ENCODE results near the gene RAB7B. TPM values are rescaled to one million over a fixed set of nuclear protein-coding genes. Genes with fewer than 3 reads are reported as not detected.

Gene RAB7B
- total RNA-seq, 3 donors from 2014 or later = 0.69 to 1.3 (median 0.76) TPM

DNA sequence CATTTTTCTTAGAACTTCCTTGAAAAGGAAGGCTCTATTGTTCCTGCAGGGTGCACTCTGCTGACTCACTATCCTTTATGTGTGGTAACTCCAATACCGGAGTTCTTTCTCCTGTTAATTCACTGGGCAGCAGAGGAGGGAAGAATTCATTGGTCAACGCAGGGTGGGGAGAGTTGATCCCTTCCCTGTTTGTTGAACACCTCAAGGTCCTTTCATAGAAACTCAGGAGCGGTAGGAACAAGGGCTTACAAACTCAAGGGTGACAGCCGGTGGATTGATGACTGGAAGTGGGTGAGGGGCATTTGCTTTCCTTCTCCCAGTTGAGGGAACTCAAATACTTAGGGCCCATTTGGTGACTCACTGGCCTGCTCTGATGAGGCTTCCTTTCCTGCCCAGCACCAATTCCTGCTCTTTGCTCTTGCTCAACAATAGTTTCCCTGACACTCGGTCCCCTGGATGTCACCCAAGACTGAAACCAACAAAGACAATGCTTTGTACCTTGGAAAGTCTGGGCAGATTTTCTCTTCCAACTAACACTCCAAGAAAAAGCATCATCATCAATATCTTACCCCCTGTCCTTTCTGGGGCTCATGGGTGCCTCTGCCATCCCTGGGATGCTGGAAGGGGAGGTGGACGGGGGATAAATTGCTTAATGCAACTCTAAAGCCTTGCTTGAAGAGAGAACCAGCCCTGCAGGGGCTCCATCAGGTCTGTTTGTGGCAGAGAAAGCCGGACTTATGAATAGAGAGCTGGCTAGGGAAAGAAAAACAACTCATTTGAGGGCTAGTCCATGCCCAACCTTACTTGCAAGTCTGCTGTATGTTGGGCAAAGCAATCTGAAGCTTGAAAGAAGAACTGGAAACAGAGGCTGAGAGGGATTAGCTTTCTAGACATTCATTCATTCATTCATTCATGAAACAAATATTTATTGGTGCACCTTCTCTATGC, 69.2 kb downstream of the RAB7B start:
- TF ChIP-seq, protein P1, sequence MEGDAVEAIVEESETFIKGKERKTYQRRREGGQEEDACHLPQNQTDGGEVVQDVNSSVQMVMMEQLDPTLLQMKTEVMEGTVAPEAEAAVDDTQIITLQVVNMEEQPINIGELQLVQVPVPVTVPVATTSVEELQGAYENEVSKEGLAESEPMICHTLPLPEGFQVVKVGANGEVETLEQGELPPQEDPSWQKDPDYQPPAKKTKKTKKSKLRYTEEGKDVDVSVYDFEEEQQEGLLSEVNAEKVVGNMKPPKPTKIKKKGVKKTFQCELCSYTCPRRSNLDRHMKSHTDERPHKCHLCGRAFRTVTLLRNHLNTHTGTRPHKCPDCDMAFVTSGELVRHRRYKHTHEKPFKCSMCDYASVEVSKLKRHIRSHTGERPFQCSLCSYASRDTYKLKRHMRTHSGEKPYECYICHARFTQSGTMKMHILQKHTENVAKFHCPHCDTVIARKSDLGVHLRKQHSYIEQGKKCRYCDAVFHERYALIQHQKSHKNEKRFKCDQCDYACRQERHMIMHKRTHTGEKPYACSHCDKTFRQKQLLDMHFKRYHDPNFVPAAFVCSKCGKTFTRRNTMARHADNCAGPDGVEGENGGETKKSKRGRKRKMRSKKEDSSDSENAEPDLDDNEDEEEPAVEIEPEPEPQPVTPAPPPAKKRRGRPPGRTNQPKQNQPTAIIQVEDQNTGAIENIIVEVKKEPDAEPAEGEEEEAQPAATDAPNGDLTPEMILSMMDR (IDR thresholded peaks at IDR 0.05) = no peak
- no peak for ATAC-seq
- no peak for DNase-seq

DNA sequence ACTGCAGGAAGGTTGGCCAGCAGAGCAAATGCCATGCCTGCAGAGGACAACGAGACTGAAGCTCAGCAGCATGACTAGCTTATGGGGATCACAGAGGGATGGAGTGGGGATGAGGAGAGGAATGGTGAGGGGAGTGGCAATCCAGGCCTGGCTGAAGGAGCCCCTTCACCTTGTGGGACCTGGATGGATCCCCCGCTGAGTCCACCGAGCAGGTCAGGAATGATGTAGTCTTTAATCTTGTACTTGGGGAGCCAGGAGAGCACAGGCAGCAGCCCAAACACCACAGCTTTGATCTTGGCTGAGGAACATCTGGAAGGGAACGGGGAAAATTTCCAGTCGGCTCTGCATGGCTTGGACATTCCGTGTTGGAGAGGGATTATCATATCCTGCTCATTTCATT, 70.4 kb downstream of the RAB7B start:
- DNase-seq = no peak
- no peaks in the 10 kb centered on the region for H3K4me1 ChIP-seq (ENCODE audit: low read depth)
- no peaks in the 10 kb centered on the region for H3K36me3 ChIP-seq (ENCODE audit: low read depth)
- no peak overlapping the region for H3K4me3 ChIP-seq
- intact Hi-C loops (cut with DNase I, micrococcal nuclease) = no loop called here
- TF ChIP-seq, protein P1 (IDR thresholded peaks at IDR 0.05) = no peak
- H3K9me3 ChIP-seq = no peaks in the 10 kb centered on the region
- no peak for ATAC-seq

More for the DNA sequence above, 69.2 kb downstream of the RAB7B start:
- H3K9me3 ChIP-seq = no peaks in the 10 kb centered on the region
- intact Hi-C loops (cut with DNase I, micrococcal nuclease) = no loop called here
- no peaks in the 10 kb centered on the region for H3K36me3 ChIP-seq (ENCODE audit: low read depth)
- no peaks in the 10 kb centered on the region for H3K4me1 ChIP-seq (ENCODE audit: low read depth)
- no peak overlapping the region for H3K4me3 ChIP-seq

DNA sequence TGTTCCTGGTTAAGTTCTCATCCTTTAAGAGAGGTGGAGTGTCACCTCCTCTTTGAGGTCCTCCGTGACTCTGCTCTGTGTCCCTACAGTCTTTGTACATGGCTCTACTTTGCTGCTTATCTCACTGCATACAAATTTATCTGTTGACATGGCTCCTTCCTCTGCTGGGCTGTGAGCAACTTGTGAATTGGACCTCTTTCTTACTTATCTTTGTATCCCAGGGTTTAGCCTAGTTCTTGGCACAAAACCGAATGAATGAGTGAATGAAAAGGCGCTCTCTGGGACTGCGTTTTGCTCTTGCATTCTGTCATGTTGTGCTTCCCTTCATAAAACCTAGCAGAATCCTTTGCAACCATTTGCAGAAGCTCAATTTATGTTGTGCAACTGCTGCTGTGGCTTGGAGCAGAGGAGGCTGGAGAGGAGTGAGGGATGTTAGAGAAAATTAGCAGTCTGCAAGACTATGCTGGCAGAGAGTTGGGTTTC, 72.4 kb downstream of the RAB7B start:
- ATAC-seq = no peak
- no peak for DNase-seq
- H3K4me3 ChIP-seq = no peak overlapping the region
- TF ChIP-seq, protein P1 (IDR thresholded peaks at IDR 0.05) = no peak
- no peaks in the 10 kb centered on the region for H3K36me3 ChIP-seq (ENCODE audit: low read depth)
- H3K9me3 ChIP-seq = no peaks in the 10 kb centered on the region
- no peaks in the 10 kb centered on the region for H3K4me1 ChIP-seq (ENCODE audit: low read depth)
- intact Hi-C loops (cut with DNase I, micrococcal nuclease) = no loop called here

DNA sequence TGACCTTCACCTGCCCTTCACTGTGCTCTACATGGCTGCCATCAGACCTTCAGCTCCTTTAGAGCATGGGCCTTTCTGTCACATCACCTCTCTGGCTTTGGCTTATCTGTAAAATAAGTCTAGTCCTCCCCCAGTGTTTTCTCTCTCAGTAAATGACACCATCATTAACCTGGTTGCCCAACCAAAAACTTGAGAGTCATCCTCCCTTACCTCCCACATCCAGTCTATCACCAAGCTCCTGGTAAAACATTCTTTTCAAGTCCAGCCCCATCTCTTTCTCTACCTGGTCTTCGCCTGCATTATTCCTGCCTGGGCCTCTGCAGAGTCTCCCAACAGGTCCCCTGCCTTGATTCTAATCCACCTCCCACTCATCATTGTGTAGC, 73.0 kb downstream of the RAB7B start:
- TF ChIP-seq, protein P1 (IDR thresholded peaks at IDR 0.05) = no peak
- ATAC-seq (no peak), DNase-seq (no peak)
- H3K9me3 ChIP-seq = no peaks in the 10 kb centered on the region
- no peak overlapping the region for H3K4me3 ChIP-seq
- intact Hi-C loops (cut with DNase I, micrococcal nuclease) = no loop called here
- no peaks in the 10 kb centered on the region for H3K36me3 ChIP-seq (ENCODE audit: low read depth)
- no peaks in the 10 kb centered on the region for H3K4me1 ChIP-seq (ENCODE audit: low read depth)

DNA sequence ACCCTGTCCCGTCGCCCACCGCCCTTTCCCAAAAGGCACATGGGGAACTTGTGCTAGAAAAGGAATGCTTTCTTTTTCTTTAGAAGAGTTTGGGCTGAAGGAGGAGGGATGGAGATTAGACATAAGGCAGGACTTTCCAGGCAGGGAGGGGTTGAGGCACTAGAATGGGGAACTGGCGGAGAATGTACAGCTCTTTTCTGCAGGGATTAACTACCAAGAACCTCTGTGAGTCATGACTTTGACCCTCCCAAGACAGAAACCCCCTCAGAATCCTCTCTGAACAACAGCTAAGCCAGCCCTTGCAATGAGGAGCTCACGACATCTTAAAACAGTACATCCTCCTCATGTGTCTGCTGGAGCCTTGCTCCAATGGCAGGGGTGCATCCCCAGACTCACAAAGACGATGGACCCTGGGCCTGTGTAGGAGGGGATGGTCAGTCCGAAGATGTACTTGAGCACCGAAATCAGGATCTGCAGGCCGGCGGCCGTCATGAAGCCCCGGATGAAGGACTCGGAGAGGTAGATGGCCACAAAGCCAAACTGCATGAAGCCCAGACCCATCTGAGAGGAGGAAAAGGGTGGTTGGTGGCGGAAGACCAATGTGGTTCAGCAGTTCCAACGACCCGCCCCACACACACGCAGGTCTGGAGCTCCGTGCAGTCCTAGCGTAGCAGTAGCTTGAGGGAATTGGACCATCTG, 73.5 kb downstream of the RAB7B start:
- TF ChIP-seq, protein P1 (IDR thresholded peaks at IDR 0.05) = no peak
- no peaks in the 10 kb centered on the region for H3K4me1 ChIP-seq (ENCODE audit: low read depth)
- ATAC-seq (no peak), DNase-seq (no peak)
- H3K9me3 ChIP-seq = no peaks in the 10 kb centered on the region
- intact Hi-C loops (cut with DNase I, micrococcal nuclease) = loop anchor here in 1 of 2 donors (10.0 kb wide), 1 partner anchor 175 kb away; no protein-coding TSS in a partner anchor
- H3K36me3 ChIP-seq (ENCODE audit: low read depth) = no peaks in the 10 kb centered on the region
- no peak overlapping the region for H3K4me3 ChIP-seq

Measured in mucosa of descending colon (tissue), 3 donors.